GM18517 (cell line): ENCODE results near the gene HLA-E.
"Not testable (repeated sequence)": the region's sequence is repeated elsewhere in the genome, so short reads cannot be mapped to it uniquely, and the experiment has no call there.

Experiments used
- ATAC-seq: cut with Tn5 transposase; IDR thresholded peaks from one replicate; pipeline ENCODE4 v1.9.1; 2021; ENCODE audit warnings: mild to moderate bottlenecking, moderate library complexity; ENCODE audit not compliant: unreplicated experiment

The HLA-E gene

GRCh38 chr6:30480536-30481156 lies 8.7 kb upstream of the HLA-E start:
- ATAC-seq, result no peak

- no peak for ATAC-seq
Observed at GRCh38 chr6:30481211-30481964, 7.9 kb upstream of the HLA-E start.

- not testable (repeated sequence) for ATAC-seq
Observed at GRCh38 chr6:30481965-30482644, 7.2 kb upstream of the HLA-E start.

GRCh38 chr6:30483677-30484279 lies 5.5 kb upstream of the HLA-E start:
- ATAC-seq, result no peak

GRCh38 chr6:30485236-30485635 lies 4.1 kb upstream of the HLA-E start:
- ATAC-seq, result no peak

GRCh38 chr6:30487926-30488325 lies 1.4 kb upstream of the HLA-E start:
- ATAC-seq, result no peak

GRCh38 chr6:30488697-30489080 lies 620 bp upstream of the HLA-E start:
- ATAC-seq, result not testable (repeated sequence)

- no peak for ATAC-seq
Observed at GRCh38 chr6:30490026-30490876, 942 bp downstream of the HLA-E start.

GRCh38 chr6:30491291-30491953 lies 2.1 kb downstream of the HLA-E start:
- ATAC-seq, result not testable (repeated sequence)

- ATAC-seq, result no peak
Observed at GRCh38 chr6:30491991-30492952, 3.0 kb downstream of the HLA-E start.

- no peak for ATAC-seq
Observed at GRCh38 chr6:30493643-30494250, 4.4 kb downstream of the HLA-E start.

GRCh38 chr6:30494291-30494861 lies 5.1 kb downstream of the HLA-E start:
- ATAC-seq, result no peak

GRCh38 chr6:30495060-30495459 lies 5.8 kb downstream of the HLA-E start:
- ATAC-seq, result not testable (repeated sequence)

GRCh38 chr6:30495993-30496392 lies 6.7 kb downstream of the HLA-E start:
- no peak for ATAC-seq

GRCh38 chr6:30497261-30497599 lies 7.9 kb downstream of the HLA-E start:
- not testable (repeated sequence) for ATAC-seq

GRCh38 chr6:30497714-30498113 lies 8.4 kb downstream of the HLA-E start:
- no peak for ATAC-seq

- not testable (repeated sequence) for ATAC-seq
Observed at GRCh38 chr6:30498705-30499104, 9.4 kb downstream of the HLA-E start.
